DND-41 (cell line): ENCODE results near the gene CTXND2.
A peak's percentile ranks its signal among the peaks of the same experiment; 100 is the strongest.
"Not testable (repeated sequence)": the region's sequence is repeated elsewhere in the genome, so short reads cannot be mapped to it uniquely, and the experiment has no call there.

ENCODE experiments used
- ATAC-seq: fragments of 200-7000 bp; cut with Tn5 transposase; 3 replicates; pipeline ENCODE4 v1.9.1; 2021; ENCODE audit warnings: low read depth; ENCODE audit not compliant: insufficient read depth
- DNase-seq: peaks from one replicate; pipeline ENCODE4 v3.0.0-alpha.2; 2020
- H2AFZ ChIP-seq: 2 replicates; pipeline ENCODE4 v1.6.0; 2012; ENCODE audit warnings: low read depth, low read length
- H3K27ac ChIP-seq: 2 replicates; pipeline ENCODE4 v1.5.1; 2012; ENCODE audit warnings: low read length, inconsistent platforms
- H3K27me3 ChIP-seq: fragments of 200-600 bp; sonication (generic); 2 replicates; pipeline ENCODE4 v1.6.0; 2012; ENCODE audit warnings: low read length, mild to moderate bottlenecking, inconsistent platforms; ENCODE audit not compliant: insufficient read depth, poor library complexity
- H3K36me3 ChIP-seq: 2 replicates; pipeline ENCODE4 v1.5.1; 2012; ENCODE audit warnings: low read length, inconsistent platforms; ENCODE audit not compliant: insufficient read depth
- H3K4me1 ChIP-seq: 2 replicates; pipeline ENCODE4 v1.5.1; 2012; ENCODE audit warnings: mild to moderate bottlenecking, low read length; ENCODE audit not compliant: insufficient read depth
- H3K4me2 ChIP-seq: 2 replicates; pipeline ENCODE4 v1.6.0; 2012; ENCODE audit warnings: mild to moderate bottlenecking, moderate library complexity, low read length, inconsistent platforms; ENCODE audit not compliant: insufficient read depth
- H3K4me3 ChIP-seq, 2 experiments: fragments of 200-600 bp in 1 of 2; shearing (Covaris generic) in 1 of 2; 2 replicates each; pipeline ENCODE4 v1.5.1; 2012 to 2016; ENCODE audit warnings: inconsistent platforms in 2 of 2, low read length in 2 of 2, mild to moderate bottlenecking in 2 of 2, low read depth in 1 of 2, moderate library complexity in 1 of 2
- H3K79me2 ChIP-seq: 2 replicates; pipeline ENCODE4 v1.6.0; 2012; ENCODE audit warnings: low read length, inconsistent platforms; ENCODE audit not compliant: insufficient read depth
- H3K9ac ChIP-seq: 2 replicates; pipeline ENCODE4 v1.6.0; 2012; ENCODE audit warnings: low read depth, mild to moderate bottlenecking, inconsistent platforms, low read length, moderate library complexity
- H3K9me3 ChIP-seq: 2 replicates; pipeline ENCODE4 v1.5.1; 2012; ENCODE audit warnings: low read length, moderate library complexity, mild to moderate bottlenecking, inconsistent platforms; ENCODE audit not compliant: insufficient read depth, severe bottlenecking
- H4K20me1 ChIP-seq: 2 replicates; pipeline ENCODE4 v1.6.0; 2012; ENCODE audit warnings: low read length; ENCODE audit not compliant: insufficient read depth
- CTCF ChIP-seq: IDR thresholded peaks from 2 replicates; pipeline ENCODE4 v1.5.1; 2012; ENCODE audit warnings: borderline replicate concordance, low read length, moderate library complexity, mild to moderate bottlenecking; ENCODE audit not compliant: poor library complexity, severe bottlenecking; ENCODE audit errors: extremely low read depth
- EZH2 ChIP-seq: IDR thresholded peaks from 3 replicates; pipeline ENCODE4 v1.6.1; 2012; ENCODE audit warnings: borderline replicate concordance, low read depth, mild to moderate bottlenecking, moderate library complexity, low read length, inconsistent platforms; ENCODE audit not compliant: severe bottlenecking

The CTXND2 gene

GRCh38 chr1:150876119-150876454 is 10.8 kb upstream of the CTXND2 start:
- Histone ChIP-seq H2AFZ (peak overlapping the region; percentile 86), H3K4me2 (peak overlapping the region; percentile 84), H3K9me3 (no peaks in the 10 kb centered on the region), H3K4me1 (peaks cover 28% of the 10 kb centered on the region), H4K20me1 (no peaks in the 10 kb centered on the region), H3K36me3 (peaks cover 7% of the 10 kb centered on the region), H3K9ac (peak overlapping the region; percentile 69), H3K4me3 (peak overlapping the region; percentile 87 to 96; a peak in 3 of 4 replicates), H3K27me3 (no peaks in the 10 kb centered on the region), H3K27ac (peak overlapping the region; percentile 67), H3K79me2 (peaks cover 42% of the 10 kb centered on the region)
- no peak for DNase-seq
- TF ChIP-seq CTCF (no peak), EZH2 (no peak)
- ATAC-seq, result peak; percentile 63

- H4K20me1 ChIP-seq, H3K4me2 ChIP-seq, H2AFZ ChIP-seq, H3K27ac ChIP-seq, H3K9me3 ChIP-seq, ATAC-seq, H3K9ac ChIP-seq, DNase-seq, H3K36me3 ChIP-seq, H3K27me3 ChIP-seq, H3K4me3 ChIP-seq: not testable (repeated sequence)
- Histone ChIP-seq H3K79me2 (peaks cover 22% of the 10 kb centered on the region), H3K4me1 (peaks cover 28% of the 10 kb centered on the region)
These were observed 8.0 kb upstream of the CTXND2 start for GRCh38 chr1:150878931-150879330.

- Histone ChIP-seq H4K20me1 (no peaks in the 10 kb centered on the region), H3K9ac (no peak overlapping the region), H3K4me2 (no peak overlapping the region), H3K4me3 (no peak overlapping the region), H3K27ac (no peak overlapping the region), H3K9me3 (no peaks in the 10 kb centered on the region), H2AFZ (no peak overlapping the region), H3K4me1 (peaks cover 9% of the 10 kb centered on the region), H3K36me3 (no peaks in the 10 kb centered on the region), H3K79me2 (no peaks in the 10 kb centered on the region), H3K27me3 (peaks cover 3% of the 10 kb centered on the region)
- TF ChIP-seq CTCF, result no peak
- no peak for TF ChIP-seq EZH2
- DNase-seq (no peak), ATAC-seq (no peak)
These were observed 5.4 kb upstream of the CTXND2 start for GRCh38 chr1:150881331-150882070.

GRCh38 chr1:150883121-150883520 is 3.8 kb upstream of the CTXND2 start:
- not testable (repeated sequence) for H3K4me3 ChIP-seq, H4K20me1 ChIP-seq, DNase-seq, H3K27me3 ChIP-seq, H3K9me3 ChIP-seq, H3K36me3 ChIP-seq, H3K79me2 ChIP-seq, H3K4me2 ChIP-seq, ATAC-seq, H3K9ac ChIP-seq, H3K4me1 ChIP-seq, H2AFZ ChIP-seq, H3K27ac ChIP-seq
